HFF-Myc (cell line): ENCODE data around the gene PDE11A.

Source experiments
- DNase-seq: peaks from one replicate; pipeline ENCODE4 v3.0.0-alpha.2; 2011; ENCODE audit warnings: low read depth; ENCODE audit errors: extremely low read depth
- H3K4me3 ChIP-seq: replicated peaks from 2 replicates; pipeline ENCODE4 v1.5.1; 2011; ENCODE audit warnings: low read depth, mild to moderate bottlenecking, control low read depth, low read length
- CTCF ChIP-seq: IDR thresholded peaks from 2 replicates; pipeline ENCODE4 v1.5.1; 2012; ENCODE audit warnings: mild to moderate bottlenecking, low read depth, low read length, control low read depth; ENCODE audit errors: missing control alignments

Gene PDE11A

DNA sequence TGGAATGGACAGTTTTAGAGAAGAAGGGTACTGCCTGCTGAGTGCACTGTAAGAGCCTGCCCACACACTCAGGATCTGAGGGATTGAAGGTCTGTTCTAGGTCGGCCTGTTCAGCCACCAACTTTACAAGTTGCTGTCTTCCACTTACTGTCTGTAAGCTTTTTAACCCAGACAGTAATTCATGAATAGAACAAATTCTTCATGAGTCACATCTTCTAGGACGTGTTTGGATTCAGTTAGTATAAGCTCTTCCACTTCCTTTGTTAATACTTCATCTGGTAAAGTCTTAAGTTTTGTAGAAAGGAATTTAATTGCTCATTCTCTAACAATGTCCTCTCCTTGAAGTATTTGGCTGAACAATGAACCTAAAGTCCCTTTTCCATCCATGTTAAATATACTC is 74.6 kb downstream of the PDE11A start:
- TF ChIP-seq CTCF: no peak
- DNase-seq: no peak
- no peak overlapping the region for H3K4me3 ChIP-seq

- no peak overlapping the region for H3K4me3 ChIP-seq
- no peak for DNase-seq
- TF ChIP-seq CTCF: no peak
These were observed 79.6 kb downstream of the PDE11A start for GRCh38 chr2:177992992-177993391.

DNA sequence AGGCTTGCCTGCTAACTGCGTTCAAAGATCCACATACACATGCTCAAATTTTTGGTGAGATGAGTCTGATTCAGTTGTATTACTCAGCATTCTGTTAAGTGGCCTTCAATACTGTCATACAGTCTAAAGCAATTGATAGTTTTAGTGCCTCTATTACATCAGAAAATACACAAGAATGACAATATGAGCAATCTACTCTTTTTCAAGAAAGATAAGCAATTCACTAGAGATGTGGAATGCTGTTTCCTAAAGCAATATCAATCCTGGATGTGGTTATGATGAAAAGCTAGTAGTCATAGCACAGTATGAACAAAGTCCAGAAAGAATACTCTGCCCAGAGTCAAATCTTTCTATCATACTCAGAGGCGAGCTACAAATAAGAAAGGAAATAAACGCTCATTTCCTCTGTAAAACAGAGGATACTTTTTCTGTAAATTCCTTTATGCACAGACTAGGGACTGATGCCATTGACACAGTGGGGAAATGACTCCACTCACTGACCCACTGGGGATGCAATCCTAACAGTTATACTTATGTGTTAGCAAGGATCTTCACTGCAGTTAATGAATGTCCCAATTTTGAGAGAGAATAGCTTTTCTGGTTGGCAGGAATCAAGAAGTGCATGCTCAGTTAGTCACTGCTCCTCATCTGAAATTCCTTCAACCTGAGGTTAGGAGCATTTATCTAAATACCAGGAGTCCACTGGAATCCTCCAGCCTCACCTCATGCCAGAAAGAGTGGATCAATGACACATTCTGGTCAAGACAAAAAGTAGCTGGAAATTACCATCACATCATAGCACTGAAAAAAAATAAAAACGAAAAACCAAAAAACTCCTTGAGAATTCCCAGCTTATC is 83.3 kb downstream of the PDE11A start:
- H3K4me3 ChIP-seq: no peak overlapping the region
- TF ChIP-seq CTCF: no peak
- DNase-seq: no peak

GRCh38 chr2:177984749-177985148 is 87.8 kb downstream of the PDE11A start:
- no peak for DNase-seq
- H3K4me3 ChIP-seq: no peak overlapping the region
- TF ChIP-seq CTCF: no peak

- TF ChIP-seq CTCF: peak; percentile 90
- DNase-seq: peak; percentile 19
- H3K4me3 ChIP-seq: no peak overlapping the region
These were observed 89.3 kb downstream of the PDE11A start for GRCh38 chr2:177983183-177983788.

DNA sequence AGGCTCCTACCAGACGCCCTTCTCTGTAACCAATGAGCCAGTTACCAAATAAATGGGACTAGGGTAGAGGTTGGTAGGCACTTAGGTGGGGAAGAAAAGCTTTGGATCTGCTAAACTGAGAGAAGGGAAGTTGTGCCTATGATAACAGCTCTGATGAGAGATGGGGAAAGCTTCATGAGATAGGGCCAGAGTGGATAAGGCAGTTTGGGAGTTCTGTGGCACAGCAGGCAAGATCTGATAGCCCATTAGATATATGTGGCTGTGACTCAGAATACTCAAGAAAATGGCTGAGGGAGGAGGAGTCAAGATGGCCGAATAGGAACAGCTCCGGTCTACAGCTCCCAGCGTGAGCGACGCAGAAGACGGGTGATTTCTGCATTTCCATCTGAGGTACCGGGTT is 99.8 kb downstream of the PDE11A start:
- TF ChIP-seq CTCF: no peak
- DNase-seq: no peak
- H3K4me3 ChIP-seq: no peak overlapping the region
